ENCODE results near the gene CBX1. TPM values are rescaled to one million over a fixed set of nuclear protein-coding genes. Genes with fewer than 3 reads are reported as not detected.

The CBX1 gene
- polyA plus RNA-seq, 1 donor from 2014 or later, result 363 TPM

DNA sequence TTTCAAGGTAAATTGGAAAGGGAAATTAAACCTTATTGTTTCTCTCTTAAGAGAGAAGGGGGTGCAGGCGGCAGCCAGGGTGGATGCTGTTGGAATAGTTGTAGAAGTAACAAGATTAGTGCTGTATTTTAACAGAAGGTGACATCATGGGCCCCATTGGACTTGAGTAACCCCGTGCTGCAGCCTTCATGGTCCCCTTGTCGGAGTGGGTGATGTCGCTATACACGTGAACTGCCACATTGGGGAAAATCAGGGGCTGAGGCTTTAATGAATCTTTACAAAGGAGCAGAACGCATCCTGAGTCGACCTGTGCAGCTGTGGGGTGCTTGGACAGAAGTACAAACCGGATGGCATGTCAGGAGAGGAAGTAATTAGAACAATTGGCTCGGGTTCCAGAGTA lies 9.5 kb upstream of the CBX1 start:
- Histone ChIP-seq H3F3A (ENCODE audit: insufficient read depth, low read length, poor library complexity, severe bottlenecking) (no peaks in the 10 kb centered on the region), H2AFZ (ENCODE audit: low read depth, low read length) (no peak overlapping the region), H3K9ac (ENCODE audit: low read length) (no peak overlapping the region), H4K20me1 (ENCODE audit: insufficient read depth) (no peaks in the 10 kb centered on the region), H3K79me2 (replicated peaks; ENCODE audit: insufficient read depth, low read length) (peaks cover 31% of the 10 kb centered on the region), H3K4me2 (ENCODE audit: low read length) (no peak overlapping the region), H3K9me2 (ENCODE audit: insufficient read depth, low read length) (no peaks in the 10 kb centered on the region), H3K36me3 (ENCODE audit: insufficient read depth, low read length) (no peaks in the 10 kb centered on the region), H3K27ac (ENCODE audit: low read length) (no peak overlapping the region), H3K4me3 (ENCODE audit: low read length) (no peak overlapping the region), H3K27me3 (ENCODE audit: insufficient read depth, low read depth, low read length) (no peaks in the 10 kb centered on the region), H3K9me3 (ENCODE audit: low read length) (no peaks in the 10 kb centered on the region)
- TF ChIP-seq EP300 (conservative IDR thresholded peaks at IDR 0.05; ENCODE audit: poor library complexity, severe bottlenecking), result no peak
- no peak for TF ChIP-seq SMC3 (conservative IDR thresholded peaks at IDR 0.05; ENCODE audit: poor library complexity)
- no peak for TF ChIP-seq EZH2 (IDR thresholded peaks at IDR 0.05; ENCODE audit: borderline replicate concordance, insufficient read depth, low read length, poor library complexity, severe bottlenecking)
- TF ChIP-seq, protein P1, sequence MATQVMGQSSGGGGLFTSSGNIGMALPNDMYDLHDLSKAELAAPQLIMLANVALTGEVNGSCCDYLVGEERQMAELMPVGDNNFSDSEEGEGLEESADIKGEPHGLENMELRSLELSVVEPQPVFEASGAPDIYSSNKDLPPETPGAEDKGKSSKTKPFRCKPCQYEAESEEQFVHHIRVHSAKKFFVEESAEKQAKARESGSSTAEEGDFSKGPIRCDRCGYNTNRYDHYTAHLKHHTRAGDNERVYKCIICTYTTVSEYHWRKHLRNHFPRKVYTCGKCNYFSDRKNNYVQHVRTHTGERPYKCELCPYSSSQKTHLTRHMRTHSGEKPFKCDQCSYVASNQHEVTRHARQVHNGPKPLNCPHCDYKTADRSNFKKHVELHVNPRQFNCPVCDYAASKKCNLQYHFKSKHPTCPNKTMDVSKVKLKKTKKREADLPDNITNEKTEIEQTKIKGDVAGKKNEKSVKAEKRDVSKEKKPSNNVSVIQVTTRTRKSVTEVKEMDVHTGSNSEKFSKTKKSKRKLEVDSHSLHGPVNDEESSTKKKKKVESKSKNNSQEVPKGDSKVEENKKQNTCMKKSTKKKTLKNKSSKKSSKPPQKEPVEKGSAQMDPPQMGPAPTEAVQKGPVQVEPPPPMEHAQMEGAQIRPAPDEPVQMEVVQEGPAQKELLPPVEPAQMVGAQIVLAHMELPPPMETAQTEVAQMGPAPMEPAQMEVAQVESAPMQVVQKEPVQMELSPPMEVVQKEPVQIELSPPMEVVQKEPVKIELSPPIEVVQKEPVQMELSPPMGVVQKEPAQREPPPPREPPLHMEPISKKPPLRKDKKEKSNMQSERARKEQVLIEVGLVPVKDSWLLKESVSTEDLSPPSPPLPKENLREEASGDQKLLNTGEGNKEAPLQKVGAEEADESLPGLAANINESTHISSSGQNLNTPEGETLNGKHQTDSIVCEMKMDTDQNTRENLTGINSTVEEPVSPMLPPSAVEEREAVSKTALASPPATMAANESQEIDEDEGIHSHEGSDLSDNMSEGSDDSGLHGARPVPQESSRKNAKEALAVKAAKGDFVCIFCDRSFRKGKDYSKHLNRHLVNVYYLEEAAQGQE (IDR thresholded peaks at IDR 0.05; ENCODE audit: borderline replicate concordance), result no peak
- TF ChIP-seq TAF1 (IDR thresholded peaks at IDR 0.05; ENCODE audit: low read depth), result no peak
- no peak for TF ChIP-seq MXI1 (conservative IDR thresholded peaks at IDR 0.05; ENCODE audit: poor library complexity, severe bottlenecking)
- no peak for TF ChIP-seq POLR2AphosphoS5 (IDR thresholded peaks at IDR 0.05)
- TF ChIP-seq, protein P2, sequence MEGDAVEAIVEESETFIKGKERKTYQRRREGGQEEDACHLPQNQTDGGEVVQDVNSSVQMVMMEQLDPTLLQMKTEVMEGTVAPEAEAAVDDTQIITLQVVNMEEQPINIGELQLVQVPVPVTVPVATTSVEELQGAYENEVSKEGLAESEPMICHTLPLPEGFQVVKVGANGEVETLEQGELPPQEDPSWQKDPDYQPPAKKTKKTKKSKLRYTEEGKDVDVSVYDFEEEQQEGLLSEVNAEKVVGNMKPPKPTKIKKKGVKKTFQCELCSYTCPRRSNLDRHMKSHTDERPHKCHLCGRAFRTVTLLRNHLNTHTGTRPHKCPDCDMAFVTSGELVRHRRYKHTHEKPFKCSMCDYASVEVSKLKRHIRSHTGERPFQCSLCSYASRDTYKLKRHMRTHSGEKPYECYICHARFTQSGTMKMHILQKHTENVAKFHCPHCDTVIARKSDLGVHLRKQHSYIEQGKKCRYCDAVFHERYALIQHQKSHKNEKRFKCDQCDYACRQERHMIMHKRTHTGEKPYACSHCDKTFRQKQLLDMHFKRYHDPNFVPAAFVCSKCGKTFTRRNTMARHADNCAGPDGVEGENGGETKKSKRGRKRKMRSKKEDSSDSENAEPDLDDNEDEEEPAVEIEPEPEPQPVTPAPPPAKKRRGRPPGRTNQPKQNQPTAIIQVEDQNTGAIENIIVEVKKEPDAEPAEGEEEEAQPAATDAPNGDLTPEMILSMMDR (IDR thresholded peaks at IDR 0.05; ENCODE audit: poor library complexity, severe bottlenecking), result no peak
- no peak for TF ChIP-seq RAD21 (conservative IDR thresholded peaks at IDR 0.05)

DNA sequence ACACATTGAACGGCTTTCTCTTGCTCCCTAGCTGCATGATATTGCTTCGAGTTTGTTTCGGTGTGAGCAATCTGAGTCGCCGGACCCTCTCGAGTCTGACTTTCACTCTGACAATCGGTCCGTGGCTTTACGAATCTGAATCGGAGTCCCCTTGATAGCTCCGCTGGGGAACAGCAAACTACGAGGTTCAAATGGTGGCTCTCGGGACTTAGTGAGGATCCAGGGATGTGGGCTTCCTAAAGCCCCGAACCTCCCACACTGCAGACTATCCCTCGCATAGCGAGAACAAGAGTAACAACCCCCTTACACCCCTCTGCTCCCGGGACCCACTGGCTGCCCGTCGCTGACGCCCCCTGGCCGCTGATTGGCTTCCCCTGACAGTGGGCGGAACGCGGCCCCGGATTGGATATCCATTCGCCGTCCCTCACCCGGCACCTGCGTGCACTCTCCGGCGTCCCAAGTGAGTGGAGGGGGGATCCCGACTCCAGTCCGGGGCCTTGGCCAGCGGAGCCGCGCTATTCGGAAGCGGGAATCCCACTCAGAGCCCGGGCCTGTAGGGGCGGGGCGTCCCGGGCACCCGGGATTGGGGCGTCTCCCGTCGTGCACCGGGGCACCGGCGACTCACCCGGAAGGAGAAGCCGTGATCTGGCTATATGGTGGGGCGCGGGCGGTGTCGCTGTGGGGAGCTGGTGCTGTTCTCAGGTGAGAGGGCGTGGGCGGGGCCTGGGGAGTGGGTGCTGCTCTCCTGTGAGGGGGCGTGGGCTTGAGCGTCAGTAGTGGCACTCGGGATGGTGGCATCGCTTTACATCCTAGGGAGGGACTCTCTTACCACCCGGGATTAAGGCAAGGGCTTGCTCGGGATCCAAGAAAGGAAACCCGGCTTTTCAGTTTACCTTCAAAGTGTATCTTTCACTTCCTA lies 6.1 kb upstream of the CBX1 start, which contains the start of gene SNX11:
SNX11 (plus strand) TSS at position 630 of the 919 bp plus-strand sequence. CDS start 4,278 bp downstream, outside the sequence.
- Histone ChIP-seq H3K9me2 (ENCODE audit: insufficient read depth, low read length) (no peaks in the 10 kb centered on the region), H3F3A (ENCODE audit: insufficient read depth, low read length, poor library complexity, severe bottlenecking) (no peaks in the 10 kb centered on the region), H3K36me3 (ENCODE audit: insufficient read depth, low read length) (no peaks in the 10 kb centered on the region), H3K4me2 (ENCODE audit: low read length) (peak within 1 kb of the TSS; percentile 76), H2AFZ (ENCODE audit: low read depth, low read length) (peak within 1 kb of the TSS; percentile 73), H3K27ac (ENCODE audit: low read length) (peak within 1 kb of the TSS; percentile 79), H3K27me3 (ENCODE audit: insufficient read depth, low read depth, low read length) (no peaks in the 10 kb centered on the region), H3K9me3 (ENCODE audit: low read length) (no peaks in the 10 kb centered on the region), H4K20me1 (ENCODE audit: insufficient read depth) (no peaks in the 10 kb centered on the region), H3K9ac (ENCODE audit: low read length) (peak within 1 kb of the TSS; percentile 76), H3K4me3 (ENCODE audit: low read length) (peak within 1 kb of the TSS; percentile 79), H3K79me2 (replicated peaks; ENCODE audit: insufficient read depth, low read length) (peaks cover 31% of the 10 kb centered on the region)
- TF ChIP-seq EZH2 (IDR thresholded peaks at IDR 0.05; ENCODE audit: borderline replicate concordance, insufficient read depth, low read length, poor library complexity, severe bottlenecking) (no peak), TAF1 (IDR thresholded peaks at IDR 0.05; ENCODE audit: low read depth) (peak; percentile 62), MXI1 (conservative IDR thresholded peaks at IDR 0.05; ENCODE audit: poor library complexity, severe bottlenecking) (peak; percentile 75), SMC3 (conservative IDR thresholded peaks at IDR 0.05; ENCODE audit: poor library complexity) (peak; percentile 33), EP300 (conservative IDR thresholded peaks at IDR 0.05; ENCODE audit: poor library complexity, severe bottlenecking) (peak; percentile 50), POLR2AphosphoS5 (IDR thresholded peaks at IDR 0.05) (peak; percentile 66), RAD21 (conservative IDR thresholded peaks at IDR 0.05) (no peak)
- TF ChIP-seq, protein P1 (IDR thresholded peaks at IDR 0.05; ENCODE audit: borderline replicate concordance), result no peak
- TF ChIP-seq, protein P2 (IDR thresholded peaks at IDR 0.05; ENCODE audit: poor library complexity, severe bottlenecking), result peak; percentile 53

Data from neural cell (in vitro differentiated cells).